H1 (cell line): ENCODE data around the gene SYP.

Source experiments
- CBX5 ChIP-seq: fragments of 300-800, 300-1000 bp; sonication (generic); IDR thresholded peaks from 2 replicates; pipeline ENCODE4 v1.7.1; 2016; ENCODE audit warnings: antibody characterized with exemption, low read length, low read depth
- CEBPB ChIP-seq: IDR thresholded peaks from 2 replicates; pipeline ENCODE4 v1.6.1; 2012; ENCODE audit warnings: low read depth, low read length
- CREB1 ChIP-seq: IDR thresholded peaks from 2 replicates; pipeline ENCODE4 v1.6.1; 2012; ENCODE audit warnings: inconsistent platforms
- POLR2AphosphoS5 ChIP-seq: IDR thresholded peaks from 2 replicates; pipeline ENCODE4 v1.6.1; 2011; ENCODE audit warnings: low read depth, low read length
- RAD21 ChIP-seq, 2 experiments: IDR thresholded peaks in 1 of 2; conservative IDR thresholded peaks in 1 of 2; 2 replicates each; pipeline ENCODE4 v1.6.1; 2011; ENCODE audit warnings: low read depth in 2 of 2, low read length in 2 of 2, improper control_type of control experiment in 1 of 2, inconsistent platforms in 1 of 2, mild to moderate bottlenecking in 1 of 2, moderate library complexity in 1 of 2
- RFX5 ChIP-seq: IDR thresholded peaks from 2 replicates; pipeline ENCODE4 v1.6.1; 2011; ENCODE audit warnings: low read depth, low read length, improper control_type of control experiment, borderline replicate concordance
- SIRT6 ChIP-seq: IDR thresholded peaks from one replicate; pipeline ENCODE4 v1.7.1; 2012; ENCODE audit warnings: low read length, inconsistent platforms
- SIX5 ChIP-seq: IDR thresholded peaks from 2 replicates; pipeline ENCODE4 v1.6.1; 2011; ENCODE audit warnings: mild to moderate bottlenecking, low read depth, low read length
- TAF7 ChIP-seq: optimal IDR thresholded peaks from 2 replicates; pipeline ENCODE3; 2011; ENCODE audit warnings: low read depth, mild to moderate bottlenecking, inconsistent platforms, low read length, moderate library complexity, borderline replicate concordance
- TF ChIP-seq, protein P1 (sequence below), 3 experiments: IDR thresholded peaks; 1 replicate in 2 of 3; 2 replicates in 1 of 3; pipeline versions ENCODE4 v1.5.1 to v1.6.1; 2011; ENCODE audit warnings: low read length in 3 of 3, mild to moderate bottlenecking in 3 of 3, inconsistent platforms in 2 of 3, low read depth in 1 of 3, moderate library complexity in 1 of 3; ENCODE audit not compliant: insufficient read depth in 1 of 3; ENCODE audit errors: control extremely low read depth in 1 of 3

DNA sequence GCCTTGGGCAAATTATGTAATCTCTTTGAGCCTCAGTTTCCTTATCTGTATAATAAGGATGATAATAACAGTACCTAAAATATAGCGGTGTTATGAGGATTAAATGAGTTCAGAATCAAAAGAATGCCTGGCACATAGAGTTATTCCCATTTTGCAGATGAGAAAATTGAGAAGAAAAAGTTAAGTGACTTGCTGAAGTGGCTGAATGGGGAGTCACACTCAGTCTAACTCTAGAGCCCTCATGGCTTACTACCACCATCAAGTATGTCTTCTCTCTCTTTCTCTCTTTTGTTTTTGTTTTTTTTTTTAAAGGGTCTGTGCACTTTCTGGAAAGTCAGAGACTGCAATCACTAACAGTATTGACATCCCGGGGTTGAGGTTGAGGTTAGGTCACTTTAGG, 32.5 kb upstream of the SYP start:
- TF ChIP-seq, protein P1, sequence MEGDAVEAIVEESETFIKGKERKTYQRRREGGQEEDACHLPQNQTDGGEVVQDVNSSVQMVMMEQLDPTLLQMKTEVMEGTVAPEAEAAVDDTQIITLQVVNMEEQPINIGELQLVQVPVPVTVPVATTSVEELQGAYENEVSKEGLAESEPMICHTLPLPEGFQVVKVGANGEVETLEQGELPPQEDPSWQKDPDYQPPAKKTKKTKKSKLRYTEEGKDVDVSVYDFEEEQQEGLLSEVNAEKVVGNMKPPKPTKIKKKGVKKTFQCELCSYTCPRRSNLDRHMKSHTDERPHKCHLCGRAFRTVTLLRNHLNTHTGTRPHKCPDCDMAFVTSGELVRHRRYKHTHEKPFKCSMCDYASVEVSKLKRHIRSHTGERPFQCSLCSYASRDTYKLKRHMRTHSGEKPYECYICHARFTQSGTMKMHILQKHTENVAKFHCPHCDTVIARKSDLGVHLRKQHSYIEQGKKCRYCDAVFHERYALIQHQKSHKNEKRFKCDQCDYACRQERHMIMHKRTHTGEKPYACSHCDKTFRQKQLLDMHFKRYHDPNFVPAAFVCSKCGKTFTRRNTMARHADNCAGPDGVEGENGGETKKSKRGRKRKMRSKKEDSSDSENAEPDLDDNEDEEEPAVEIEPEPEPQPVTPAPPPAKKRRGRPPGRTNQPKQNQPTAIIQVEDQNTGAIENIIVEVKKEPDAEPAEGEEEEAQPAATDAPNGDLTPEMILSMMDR (IDR thresholded peaks at IDR 0.05; ENCODE audit: control extremely low read depth in 1 of 3, insufficient read depth in 1 of 3, low read depth in 1 of 3, low read length in 3 of 3) = no peak
- no peak for TF ChIP-seq SIX5
- TF ChIP-seq CEBPB = no peak
- no peak for TF ChIP-seq POLR2AphosphoS5
- no peak for TF ChIP-seq SIRT6
- TF ChIP-seq CREB1 = no peak
- no peak for TF ChIP-seq TAF7
- TF ChIP-seq RAD21 (IDR thresholded peaks at IDR 0.05 in 1 of 2, conservative IDR thresholded peaks at IDR 0.05 in 1 of 2; ENCODE audit: low read depth in 2 of 2, low read length in 2 of 2) = no peak
- no peak for TF ChIP-seq CBX5
- no peak for TF ChIP-seq RFX5
